HL-60 (cell line): ENCODE data around the gene MATK.

ENCODE experiments used
- DNase-seq, 2 experiments: peaks; one replicate each; pipeline ENCODE4 v3.0.0-alpha.2; 2010 to 2020; ENCODE audit warnings: low read depth in 1 of 2, low spot score in 1 of 2
- H3K27ac ChIP-seq: fragments of 250-450 bp; sonication (Bioruptor Pico); replicated peaks from 2 replicates; pipeline ENCODE4 v1.5.1; 2020; ENCODE audit warnings: mild to moderate bottlenecking, moderate library complexity
- H3K27me3 ChIP-seq: fragments of 250-450 bp; sonication (Bioruptor Pico); 2 replicates; pipeline ENCODE4 v1.5.1; 2021; ENCODE audit warnings: mild to moderate bottlenecking, moderate library complexity; ENCODE audit not compliant: insufficient read depth, poor library complexity, severe bottlenecking
- H3K4me3 ChIP-seq: replicated peaks from 2 replicates; pipeline ENCODE4 v1.5.1; 2011; ENCODE audit warnings: mild to moderate bottlenecking, control low read depth, low read length; ENCODE audit not compliant: insufficient read depth
- CTCF ChIP-seq: IDR thresholded peaks from one replicate; pipeline ENCODE4 v1.5.1; 2011; ENCODE audit warnings: low read length, control low read depth, inconsistent platforms; ENCODE audit not compliant: insufficient read depth
- GABPA ChIP-seq: IDR thresholded peaks from 2 replicates; pipeline ENCODE4 v1.6.1; 2012; ENCODE audit warnings: low read depth
- POLR2AphosphoS5 ChIP-seq: IDR thresholded peaks from 2 replicates; pipeline ENCODE4 v1.6.1; 2012; ENCODE audit warnings: low read depth
- REST ChIP-seq: IDR thresholded peaks from 2 replicates; pipeline ENCODE4 v1.6.1; 2012; ENCODE audit warnings: low read depth; ENCODE audit not compliant: insufficient replicate concordance
- SPI1 ChIP-seq: IDR thresholded peaks from 2 replicates; pipeline ENCODE4 v1.6.1; 2012; ENCODE audit warnings: low read depth, mild to moderate bottlenecking, borderline replicate concordance

The MATK gene

GRCh38 chr19:3825286-3825956 is 39.2 kb upstream of the MATK start:
- TF ChIP-seq CTCF (no peak), POLR2AphosphoS5 (no peak), REST (no peak), GABPA (no peak), SPI1 (no peak)
- DNase-seq: no peak
- Histone ChIP-seq H3K27ac (no peak overlapping the region), H3K27me3 (peaks cover 6% of the 10 kb centered on the region), H3K4me3 (no peak overlapping the region)

GRCh38 chr19:3823350-3823713 is 37.2 kb upstream of the MATK start:
- TF ChIP-seq CTCF (no peak), GABPA (no peak)
- no peak overlapping the region for H3K4me3 ChIP-seq

GRCh38 chr19:3822683-3823349 is 36.6 kb upstream of the MATK start:
- Histone ChIP-seq H3K4me3 (no peak overlapping the region), H3K27me3 (peaks cover 6% of the 10 kb centered on the region), H3K27ac (no peak overlapping the region)
- TF ChIP-seq GABPA: no peak
- no peak for TF ChIP-seq SPI1
- no peak for TF ChIP-seq REST
- TF ChIP-seq CTCF: no peak
- no peak for TF ChIP-seq POLR2AphosphoS5
- DNase-seq: no peak

More at GRCh38 chr19:3823350-3823713, 37.2 kb upstream of the MATK start:
- peaks cover 6% of the 10 kb centered on the region for H3K27me3 ChIP-seq
- H3K27ac ChIP-seq: no peak overlapping the region
- no peak for DNase-seq
